HepG2 (cell line): Measurements from ENCODE around the gene TK1. TPM values are rescaled to one million over a fixed set of nuclear protein-coding genes. Genes with fewer than 3 reads are reported as not detected.
A peak's percentile ranks its signal among the peaks of the same experiment; 100 is the strongest.

ENCODE experiments used
- CEBPG ChIP-seq: IDR thresholded peaks from 2 replicates; pipeline ENCODE4 v1.6.1; 2016
- CREB1 ChIP-seq, 2 experiments: fragments of 450-650 bp in 1 of 2; IDR thresholded peaks; 2 replicates each; pipeline ENCODE4 v1.6.1; 2016 to 2017; ENCODE audit warnings: control low read depth in 1 of 2, mild to moderate bottlenecking in 1 of 2, missing compliant biosample characterization in 1 of 2, missing genetic modification characterization in 1 of 2
- CTCF ChIP-seq: sonication (generic); formaldehyde crosslinking; IDR thresholded peaks from 2 replicates; pipeline ENCODE4 v1.5.0; 2020; ENCODE audit warnings: mild to moderate bottlenecking, missing genetic modification reagents, moderate library complexity
- FOSL2 ChIP-seq: sonication (generic); formaldehyde crosslinking; IDR thresholded peaks from 2 replicates; pipeline ENCODE4 v1.4.0; 2020; ENCODE audit warnings: missing genetic modification reagents
- HDAC1 ChIP-seq: sonication (generic); formaldehyde crosslinking; IDR thresholded peaks from 2 replicates; pipeline ENCODE4 v1.5.1; 2020; ENCODE audit warnings: mild to moderate bottlenecking, missing genetic modification reagents
- HNF1A ChIP-seq, 2 experiments: sonication (generic) in 1 of 2; formaldehyde crosslinking in 1 of 2; IDR thresholded peaks; 2 replicates each; pipeline versions ENCODE4 v1.4.0 to v1.6.1; 2016 to 2020; ENCODE audit warnings: borderline replicate concordance in 1 of 2, low read depth in 1 of 2, mild to moderate bottlenecking in 1 of 2, missing genetic modification reagents in 1 of 2
- IKZF5 ChIP-seq: IDR thresholded peaks from 2 replicates; pipeline ENCODE4 v1.6.1; 2018; ENCODE audit warnings: missing genetic modification reagents, mild to moderate bottlenecking, missing compliant biosample characterization
- KDM1A ChIP-seq: IDR thresholded peaks from 2 replicates; pipeline ENCODE4 v1.6.1; 2016; ENCODE audit warnings: missing compliant biosample characterization
- PATZ1 ChIP-seq: sonication (generic); formaldehyde crosslinking; IDR thresholded peaks from 2 replicates; pipeline ENCODE4 v1.4.0; 2020; ENCODE audit warnings: missing genetic modification reagents
- SAP130 ChIP-seq: IDR thresholded peaks from 2 replicates; pipeline ENCODE4 v1.6.1; 2016; ENCODE audit warnings: low read depth
- SCMH1 ChIP-seq: sonication (generic); formaldehyde crosslinking; IDR thresholded peaks from 2 replicates; pipeline ENCODE4 v1.9.0; 2021; ENCODE audit warnings: missing genetic modification reagents, mild to moderate bottlenecking, borderline replicate concordance
- ZFY ChIP-seq: sonication (generic); formaldehyde crosslinking; IDR thresholded peaks from 2 replicates; pipeline ENCODE4 v1.4.0; 2020; ENCODE audit warnings: missing genetic modification reagents
- ZNF275 ChIP-seq: sonication (generic); formaldehyde crosslinking; IDR thresholded peaks from 2 replicates; pipeline ENCODE4 v1.8.0; 2022; ENCODE audit warnings: missing genetic modification reagents, mild to moderate bottlenecking, inconsistent platforms, borderline replicate concordance
- ZNF724P ChIP-seq: sonication (generic); formaldehyde crosslinking; IDR thresholded peaks from 2 replicates; pipeline ENCODE4 v1.8.0; 2022; ENCODE audit warnings: missing genetic modification reagents, borderline replicate concordance
- ZNF780A ChIP-seq: sonication (generic); formaldehyde crosslinking; IDR thresholded peaks from 2 replicates; pipeline ENCODE4 v1.8.0; 2022; ENCODE audit warnings: mild to moderate bottlenecking, missing genetic modification reagents, moderate library complexity
- ZSCAN21 ChIP-seq: sonication (generic); formaldehyde crosslinking; IDR thresholded peaks from 2 replicates; pipeline ENCODE4 v1.8.0; 2022; ENCODE audit warnings: mild to moderate bottlenecking, missing genetic modification reagents, moderate library complexity, borderline replicate concordance
- ZSCAN9 ChIP-seq: IDR thresholded peaks from 2 replicates; pipeline ENCODE4 v1.6.1; 2016; ENCODE audit warnings: borderline replicate concordance
- ZZZ3 ChIP-seq: sonication (generic); formaldehyde crosslinking; IDR thresholded peaks from 2 replicates; pipeline ENCODE4 v1.4.0; 2020; ENCODE audit warnings: missing genetic modification reagents, mild to moderate bottlenecking, borderline replicate concordance
- polyA plus RNA-seq, 8 experiments: library from polyadenylated mRNA; depleted of rRNA in 3 of 8; stranded (reverse) in 7 of 8; unstranded in 1 of 8; fragments of >200 nt; fragmentation: Illumina TruSeq in 4 of 8; extraction: Trizol in 4 of 8; gene quantifications; 2 replicates each; pipeline versions ENCODE4 v1.2.1 to v1.2.3, GENCODE V29; 2011 to 2016; ENCODE audit warnings: low read depth in 4 of 8, missing spikeins in 1 of 8, mixed read lengths in 1 of 8; ENCODE audit not compliant: insufficient read depth in 1 of 8
- total RNA-seq, 5 experiments: library from RNA; depleted of rRNA; stranded (reverse); fragments of >200 nt; fragmentation: Illumina TruSeq; extraction: Trizol; gene quantifications; 2 replicates each; pipeline ENCODE4 v1.2.3, GENCODE V29; 2016; ENCODE audit warnings: low read depth in 1 of 5

Gene TK1
- total and polyA plus RNA-seq, 2 of the 13 experiments (the other 11 are each of a cell fraction or from before 2014, with no cell fraction given), result 45.0 to 96.0 TPM

- TF ChIP-seq CTCF (0 out of 2 replicates have a peak, but pooled peaks have one; percentile 3), HNF1A (IDR thresholded peaks at IDR 0.05; ENCODE audit: low read depth) (no peak), HNF1A (CRISPR knock-in tag; IDR thresholded peaks at IDR 0.05; ENCODE audit: borderline replicate concordance) (peak; percentile 39; the same call in 1 of the 2 replicates), ZFY (CRISPR knock-in tag) (0 out of 2 replicates have a peak, but pooled peaks have one; percentile 10), SAP130 (peak; percentile 42), HDAC1 (CRISPR knock-in tag) (peak; percentile 39; the same call in 1 of the 2 replicates), ZZZ3 (CRISPR knock-in tag) (no peak), ZSCAN9 (CRISPR knock-in tag) (no peak), ZSCAN21 (CRISPR knock-in tag) (0 out of 2 replicates have a peak, but pooled peaks have one; percentile 1), ZNF724P (0 out of 2 replicates have a peak, but pooled peaks have one; percentile 39), ZNF780A (CRISPR knock-in tag) (0 out of 2 replicates have a peak, but pooled peaks have one; percentile 2), CEBPG (CRISPR knock-in tag) (peak; percentile 51; the same call in 1 of the 2 replicates), SCMH1 (CRISPR knock-in tag) (no peak), IKZF5 (0 out of 2 replicates have a peak, but pooled peaks have one; percentile 14), PATZ1 (CRISPR knock-in tag) (0 out of 2 replicates have a peak, but pooled peaks have one; percentile 21), CREB1 (IDR thresholded peaks at IDR 0.05) (peak; percentile 51; the same call in 1 of the 2 replicates), CREB1 (CRISPR knock-in tag; IDR thresholded peaks at IDR 0.05) (no peak), KDM1A (CRISPR knock-in tag) (peak; percentile 63; the same call in 1 of the 2 replicates), FOSL2 (peak; percentile 79), ZNF275 (no peak)
Observed at GRCh38 chr17:78135858-78136500, 50.9 kb downstream of the TK1 start (continued).
